RKO (cell line): ENCODE measurements around the gene CAVIN2.

Experiments used
- DNase-seq: peaks from one replicate; pipeline ENCODE4 v3.0.0-alpha.2; 2016; ENCODE audit warnings: low spot score

CAVIN2 gene

GRCh38 chr2:191864628-191865374, 17.9 kb upstream of the CAVIN2 start:
- DNase-seq: no peak

GRCh38 chr2:191863988-191864387, 17.1 kb upstream of the CAVIN2 start:
- no peak for DNase-seq

DNA sequence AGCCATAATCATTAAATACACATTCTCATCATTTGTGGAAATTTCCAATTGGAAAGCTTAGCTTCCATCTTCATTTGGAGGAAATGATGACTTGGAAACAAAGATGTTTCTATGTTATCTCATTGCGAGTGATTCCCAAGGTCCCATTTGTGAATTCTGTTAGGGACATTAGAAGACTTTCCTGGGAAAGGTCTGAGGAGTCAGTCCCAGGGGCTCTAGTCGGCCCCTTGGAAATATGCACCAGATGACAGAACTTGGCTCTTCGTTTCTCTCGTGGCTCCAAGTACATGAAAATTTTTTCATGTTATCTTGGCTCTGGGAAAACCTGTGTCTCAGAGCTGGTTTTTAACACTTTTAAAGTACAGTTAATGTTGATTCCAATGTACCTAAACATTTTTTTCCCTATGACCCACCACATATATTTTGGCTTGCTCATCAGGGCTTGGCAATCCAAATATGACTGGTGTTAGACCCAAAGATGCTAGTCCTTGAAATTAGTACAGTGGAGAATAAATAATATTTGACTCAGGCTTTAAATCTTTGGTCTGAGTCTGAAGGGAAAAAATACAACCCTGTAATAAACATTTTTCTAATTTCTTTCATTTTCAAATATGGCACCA, 15.4 kb upstream of the CAVIN2 start:
- no peak for DNase-seq

- DNase-seq: no peak
Observed at GRCh38 chr2:191860760-191861466, 14.0 kb upstream of the CAVIN2 start.

- no peak for DNase-seq
Observed at GRCh38 chr2:191859681-191860080, 12.8 kb upstream of the CAVIN2 start.

DNA sequence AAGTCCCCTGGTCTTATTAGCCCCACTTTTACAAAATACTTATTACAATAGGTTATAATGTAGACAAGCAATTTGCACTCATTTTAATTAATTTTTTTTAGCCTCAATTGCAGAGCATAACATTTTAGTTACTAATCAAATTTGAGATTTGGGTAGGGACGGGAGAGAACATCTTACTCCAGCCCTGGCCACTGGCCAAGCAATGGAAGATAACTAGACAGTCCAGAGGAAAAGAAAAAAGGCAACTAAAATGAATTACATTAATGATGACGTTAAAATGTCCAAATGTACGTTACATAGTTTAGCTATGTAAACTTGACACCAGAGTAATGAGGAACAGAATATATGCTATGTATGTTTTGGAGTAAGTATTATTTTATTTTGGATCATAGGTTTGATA, 11.0 kb upstream of the CAVIN2 start:
- no peak for DNase-seq

- DNase-seq: no peak
Observed at GRCh38 chr2:191857259-191857805, 10.4 kb upstream of the CAVIN2 start.

DNA sequence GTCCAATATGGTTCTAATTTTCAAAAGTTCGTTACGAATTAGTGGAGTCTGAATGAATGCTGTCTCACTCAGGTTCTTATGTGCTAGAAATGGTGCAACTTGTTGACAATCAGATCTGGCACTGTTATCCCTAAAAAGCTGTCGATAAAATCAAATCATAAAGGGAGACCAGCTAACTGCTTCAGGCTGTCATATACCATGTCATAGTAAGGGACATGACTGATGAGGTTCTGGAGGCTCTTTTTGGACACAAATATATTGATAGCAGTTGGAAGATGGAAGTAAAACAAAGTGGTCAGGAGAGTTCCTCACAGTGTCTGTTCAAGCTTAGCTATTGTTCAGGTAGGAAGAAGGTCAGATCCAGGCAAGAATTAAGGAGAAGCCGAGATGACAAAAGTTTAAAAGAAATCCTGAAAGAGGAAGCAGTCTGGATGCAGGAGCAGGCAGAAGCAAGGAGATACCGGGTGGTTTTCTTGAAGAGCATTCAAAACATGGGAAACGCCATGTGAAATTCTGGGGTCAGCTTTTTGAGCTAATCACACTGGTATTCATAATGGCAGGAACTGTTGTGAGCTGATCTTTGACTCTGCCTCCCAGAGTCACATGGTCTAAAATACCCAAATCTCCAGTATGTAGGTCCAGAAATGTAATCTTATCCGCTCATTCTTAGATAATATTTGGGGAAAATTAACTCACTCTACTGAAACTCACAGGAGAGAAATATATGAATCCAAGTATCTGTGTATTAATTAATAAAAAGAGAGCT, 9.4 kb upstream of the CAVIN2 start:
- no peak for DNase-seq

DNA sequence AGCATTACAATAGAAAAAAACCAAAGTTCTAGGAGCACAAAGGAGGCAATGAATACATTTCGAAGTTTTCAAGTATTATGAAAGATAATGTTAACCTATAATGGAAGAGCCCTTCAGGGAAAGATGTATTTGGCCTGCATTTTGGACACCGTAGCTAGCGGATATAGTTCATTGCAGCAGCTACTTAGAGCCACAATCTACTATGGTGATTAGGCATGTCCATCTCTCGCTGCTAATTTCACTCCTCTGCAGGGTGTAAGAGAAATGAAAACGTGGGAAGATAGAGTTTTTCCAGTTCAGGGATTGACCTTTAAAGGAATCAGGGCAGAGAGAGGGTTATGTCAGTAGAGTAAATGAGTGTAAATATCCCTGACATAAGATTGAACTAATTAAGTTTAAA, 8.5 kb upstream of the CAVIN2 start:
- no peak for DNase-seq

- no peak for DNase-seq
Observed at GRCh38 chr2:191854382-191855372, 7.8 kb upstream of the CAVIN2 start.

- DNase-seq: no peak
Observed at GRCh38 chr2:191853843-191854242, 7.0 kb upstream of the CAVIN2 start.

GRCh38 chr2:191851158-191851557, 4.3 kb upstream of the CAVIN2 start:
- DNase-seq: no peak

DNA sequence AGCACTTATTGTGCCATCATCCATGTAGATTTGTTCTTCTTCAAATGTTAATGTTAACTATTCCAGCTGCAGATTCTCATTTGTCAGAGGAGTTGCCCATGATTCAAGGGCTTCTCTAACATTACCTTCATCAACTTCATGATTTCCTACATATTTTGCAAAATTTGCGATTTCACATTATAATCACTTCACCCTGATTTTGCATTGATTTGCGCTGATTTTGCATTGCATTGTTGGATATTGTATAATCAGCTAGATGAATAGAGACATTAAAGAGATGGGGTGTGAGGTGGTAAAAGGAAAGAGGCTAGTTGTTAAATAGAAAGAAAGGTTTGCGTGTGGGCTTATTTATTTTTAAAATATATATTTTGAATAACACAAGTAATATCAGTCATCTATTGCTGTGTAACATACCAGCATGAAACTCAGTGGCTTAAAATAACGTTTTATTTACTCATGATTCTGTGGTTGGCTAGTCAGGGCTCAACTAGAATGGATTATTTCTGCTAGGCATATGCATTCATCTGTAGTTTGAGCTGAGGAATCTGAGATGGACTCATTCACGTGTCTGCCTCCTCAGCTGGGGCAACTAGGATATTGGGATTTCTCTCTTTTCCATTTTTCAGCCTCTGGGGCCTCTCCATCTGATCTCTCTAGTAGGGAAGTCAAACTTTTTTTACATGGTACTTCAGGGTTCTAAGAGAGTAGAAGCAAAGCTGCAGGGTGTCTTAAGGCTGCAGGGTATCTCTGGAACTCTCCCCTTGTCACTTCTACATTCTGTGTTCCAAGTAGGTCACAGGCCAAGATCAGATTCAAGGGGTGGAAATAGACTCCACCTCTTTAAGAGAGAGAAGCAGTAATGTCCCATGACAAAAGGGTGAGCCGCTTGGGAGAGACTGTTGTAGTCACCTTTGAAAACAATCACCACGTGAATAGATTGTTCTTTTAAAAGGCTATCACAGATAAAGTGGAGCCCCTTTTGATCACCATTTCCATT, 2.2 kb upstream of the CAVIN2 start:
- no peak for DNase-seq

GRCh38 chr2:191847764-191848163, 876 bp upstream of the CAVIN2 start:
- DNase-seq: no peak

DNA sequence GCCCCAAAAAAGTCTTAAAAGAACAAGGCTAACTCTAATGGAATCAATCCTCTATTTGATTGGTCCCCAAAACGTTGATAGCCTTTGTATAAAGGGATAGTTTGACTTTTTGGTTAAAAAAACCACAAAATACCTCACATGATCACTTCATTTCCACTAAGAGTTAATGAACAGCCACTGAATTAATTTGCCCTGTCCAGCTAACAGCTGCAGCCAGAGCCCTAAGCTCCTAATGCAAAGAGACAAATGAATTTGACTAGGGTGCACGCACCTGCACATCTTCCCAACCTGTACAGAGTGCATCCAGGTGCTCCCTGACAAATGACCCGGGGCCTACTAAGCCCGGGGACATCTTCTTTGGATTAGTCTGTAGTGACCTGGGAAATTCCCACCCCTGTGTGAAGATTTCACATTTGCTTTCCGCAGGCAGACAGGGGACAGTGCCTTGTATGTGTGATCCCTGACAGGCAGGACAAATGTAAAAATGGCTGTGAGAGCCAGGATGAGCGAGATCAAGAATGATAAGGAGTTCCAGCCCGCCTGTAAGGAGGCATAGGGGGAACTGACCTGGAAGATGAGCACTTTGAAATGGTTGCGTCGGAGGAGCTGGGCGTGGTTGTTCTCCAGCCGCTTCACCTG, 893 bp downstream of the CAVIN2 start:
- no peak for DNase-seq

DNA sequence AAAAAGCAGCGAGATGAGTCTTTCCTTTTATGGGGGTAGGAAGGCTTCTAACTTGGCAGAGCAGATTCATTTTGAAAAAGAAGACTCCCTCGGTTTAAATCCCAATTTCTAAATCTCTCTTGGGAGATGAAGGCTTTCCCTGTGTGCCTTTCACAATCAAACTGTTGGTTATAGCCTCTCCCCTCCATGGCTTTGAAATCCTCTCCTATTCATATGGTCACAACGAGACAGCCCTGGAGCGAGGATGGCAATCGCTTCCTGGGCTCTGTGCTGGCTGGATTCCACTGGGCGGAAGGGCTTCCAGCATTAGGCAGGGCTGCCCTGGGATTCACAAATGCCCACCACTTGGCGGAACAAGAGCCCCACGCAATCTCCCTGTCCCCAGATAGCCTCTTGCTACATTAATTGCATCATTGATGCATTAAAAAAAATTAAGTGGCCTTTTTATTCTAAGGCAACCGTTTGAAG, 1.6 kb downstream of the CAVIN2 start:
- DNase-seq: no peak

- no peak for DNase-seq
Observed at GRCh38 chr2:191844706-191845105, 2.2 kb downstream of the CAVIN2 start.

DNA sequence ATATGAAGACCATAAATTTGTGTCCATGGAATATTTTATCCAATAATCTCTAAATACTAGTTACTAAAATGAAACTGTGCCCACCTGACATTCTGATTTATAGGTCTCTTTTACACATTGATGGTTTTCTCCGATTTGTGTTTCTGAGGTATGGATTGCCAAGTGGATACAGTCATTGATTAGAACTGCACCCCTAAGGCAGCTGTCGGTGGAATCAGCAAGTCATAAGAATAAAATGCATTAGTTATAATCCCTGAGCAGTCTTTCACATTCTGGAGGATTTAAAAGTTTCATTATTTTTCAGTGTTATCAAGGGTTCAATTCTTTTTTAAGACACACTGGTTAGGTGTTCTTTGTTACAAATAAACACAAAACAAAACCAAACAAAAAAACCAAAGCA, 6.0 kb downstream of the CAVIN2 start:
- no peak for DNase-seq
